Suprapubic skin (tissue), 3 donors: Measurements from ENCODE around the gene RAB6B.

Source experiments
- POLR2AphosphoS5 ChIP-seq, 3 donors: sonication (generic); formaldehyde crosslinking; IDR thresholded peaks; one replicate each; pipeline ENCODE4 v1.6.1; 2017; ENCODE audit warnings: antibody characterized with exemption in 3 of 3
- TF ChIP-seq, protein P1 (sequence below), 2 donors: fragments of 200-600 bp in 1 of 2; fragments of 450-650 bp in 1 of 2; sonication (generic) in 1 of 2; IDR thresholded peaks; one replicate each; pipeline ENCODE4 v1.5.1; 2016 to 2019; ENCODE audit warnings: antibody characterized with exemption in 2 of 2, mild to moderate bottlenecking in 1 of 2, moderate library complexity in 1 of 2

- TF ChIP-seq, protein P1, sequence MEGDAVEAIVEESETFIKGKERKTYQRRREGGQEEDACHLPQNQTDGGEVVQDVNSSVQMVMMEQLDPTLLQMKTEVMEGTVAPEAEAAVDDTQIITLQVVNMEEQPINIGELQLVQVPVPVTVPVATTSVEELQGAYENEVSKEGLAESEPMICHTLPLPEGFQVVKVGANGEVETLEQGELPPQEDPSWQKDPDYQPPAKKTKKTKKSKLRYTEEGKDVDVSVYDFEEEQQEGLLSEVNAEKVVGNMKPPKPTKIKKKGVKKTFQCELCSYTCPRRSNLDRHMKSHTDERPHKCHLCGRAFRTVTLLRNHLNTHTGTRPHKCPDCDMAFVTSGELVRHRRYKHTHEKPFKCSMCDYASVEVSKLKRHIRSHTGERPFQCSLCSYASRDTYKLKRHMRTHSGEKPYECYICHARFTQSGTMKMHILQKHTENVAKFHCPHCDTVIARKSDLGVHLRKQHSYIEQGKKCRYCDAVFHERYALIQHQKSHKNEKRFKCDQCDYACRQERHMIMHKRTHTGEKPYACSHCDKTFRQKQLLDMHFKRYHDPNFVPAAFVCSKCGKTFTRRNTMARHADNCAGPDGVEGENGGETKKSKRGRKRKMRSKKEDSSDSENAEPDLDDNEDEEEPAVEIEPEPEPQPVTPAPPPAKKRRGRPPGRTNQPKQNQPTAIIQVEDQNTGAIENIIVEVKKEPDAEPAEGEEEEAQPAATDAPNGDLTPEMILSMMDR (IDR thresholded peaks at IDR 0.05) = no peak
- TF ChIP-seq POLR2AphosphoS5 (IDR thresholded peaks at IDR 0.05) = no peak
These were observed 47.4 kb upstream of the RAB6B start for GRCh38 chr3:133943031-133943535.
